HepG2 (cell line): Measurements from ENCODE around the gene OXLD1. TPM values are rescaled to one million over a fixed set of nuclear protein-coding genes. Genes with fewer than 3 reads are reported as not detected.

ENCODE experiments used
- ATM ChIP-seq: fragments of 450-650 bp; IDR thresholded peaks from 2 replicates; pipeline ENCODE4 v1.7.1; 2017; ENCODE audit warnings: mild to moderate bottlenecking, borderline replicate concordance
- CTCF ChIP-seq: sonication (generic); formaldehyde crosslinking; IDR thresholded peaks from 2 replicates; pipeline ENCODE4 v1.5.0; 2020; ENCODE audit warnings: mild to moderate bottlenecking, missing genetic modification reagents, moderate library complexity
- GPN1 ChIP-seq: sonication (generic); formaldehyde crosslinking; IDR thresholded peaks from 2 replicates; pipeline ENCODE4 v1.5.1; 2020; ENCODE audit warnings: missing genetic modification reagents, borderline replicate concordance
- MAZ ChIP-seq, 2 experiments: sonication (generic) in 1 of 2; formaldehyde crosslinking in 1 of 2; IDR thresholded peaks; 2 replicates each; pipeline versions ENCODE4 v1.5.0 to v1.6.1; 2012 to 2020; ENCODE audit warnings: low read depth in 2 of 2, mild to moderate bottlenecking in 2 of 2, borderline replicate concordance in 1 of 2, improper control_type of control experiment in 1 of 2, low read length in 1 of 2, missing genetic modification reagents in 1 of 2, moderate library complexity in 1 of 2
- MIXL1 ChIP-seq: IDR thresholded peaks from 2 replicates; pipeline ENCODE4 v1.6.1; 2016
- MXD1 ChIP-seq: sonication (generic); formaldehyde crosslinking; IDR thresholded peaks from 2 replicates; pipeline ENCODE4 v1.4.0; 2020; ENCODE audit warnings: mild to moderate bottlenecking, missing genetic modification reagents
- MYPOP ChIP-seq: sonication (generic); formaldehyde crosslinking; IDR thresholded peaks from 2 replicates; pipeline ENCODE4 v1.8.1; 2023; ENCODE audit warnings: mild to moderate bottlenecking, moderate library complexity, missing genetic modification reagents
- NRL ChIP-seq: sonication (generic); formaldehyde crosslinking; IDR thresholded peaks from 2 replicates; pipeline ENCODE4 v1.5.0; 2020; ENCODE audit warnings: missing genetic modification reagents, mild to moderate bottlenecking, moderate library complexity, borderline replicate concordance
- PITX1 ChIP-seq: sonication (generic); formaldehyde crosslinking; IDR thresholded peaks from 2 replicates; pipeline ENCODE4 v1.5.1; 2020; ENCODE audit warnings: mild to moderate bottlenecking, missing genetic modification reagents
- SP1 ChIP-seq, 2 experiments: fragments of 450-650 bp in 1 of 2; sonication (generic) in 1 of 2; formaldehyde crosslinking in 1 of 2; IDR thresholded peaks; 2 replicates each; pipeline versions ENCODE4 v1.4.0 to v1.6.1; 2016 to 2020; ENCODE audit warnings: missing genetic modification reagents in 1 of 2
- STAG1 ChIP-seq: sonication (generic); formaldehyde crosslinking; IDR thresholded peaks from 2 replicates; pipeline ENCODE4 v1.4.0; 2020; ENCODE audit warnings: missing genetic modification reagents
- TAF15 ChIP-seq: fragments of 200-400 bp; formaldehyde crosslinking; IDR thresholded peaks from one replicate; pipeline ENCODE4 v1.6.1; 2018; ENCODE audit warnings: mild to moderate bottlenecking, low read depth, low read length; ENCODE audit not compliant: poor library complexity, severe bottlenecking
- USF2 ChIP-seq, 2 experiments: sonication (generic) in 1 of 2; formaldehyde crosslinking in 1 of 2; IDR thresholded peaks; 2 replicates each; pipeline versions ENCODE4 v1.5.1 to v1.6.1; 2011 to 2020; ENCODE audit warnings: borderline replicate concordance in 1 of 2, low read depth in 1 of 2, low read length in 1 of 2, mild to moderate bottlenecking in 1 of 2, missing genetic modification reagents in 1 of 2, moderate library complexity in 1 of 2
- YY1 ChIP-seq: IDR thresholded peaks from 2 replicates; pipeline ENCODE4 v1.6.1; 2011; ENCODE audit warnings: low read length, low read depth, moderate library complexity, mild to moderate bottlenecking; ENCODE audit not compliant: insufficient read depth, insufficient replicate concordance
- ZFX ChIP-seq: sonication (generic); formaldehyde crosslinking; IDR thresholded peaks from 2 replicates; pipeline ENCODE4 v1.4.0; 2020; ENCODE audit warnings: mild to moderate bottlenecking, low read depth, missing genetic modification reagents, moderate library complexity
- ZNF253 ChIP-seq: sonication (generic); formaldehyde crosslinking; IDR thresholded peaks from 2 replicates; pipeline ENCODE4 v1.8.0; 2022; ENCODE audit warnings: mild to moderate bottlenecking, missing genetic modification reagents, borderline replicate concordance
- ZNF740 ChIP-seq: sonication (generic); formaldehyde crosslinking; IDR thresholded peaks from 2 replicates; pipeline ENCODE4 v1.4.0; 2020; ENCODE audit warnings: missing genetic modification reagents
- ZNF747 ChIP-seq: sonication (generic); formaldehyde crosslinking; IDR thresholded peaks from 2 replicates; pipeline ENCODE4 v1.8.1; 2023; ENCODE audit warnings: missing genetic modification reagents, mild to moderate bottlenecking, borderline replicate concordance
- ZNF775 ChIP-seq: sonication (generic); formaldehyde crosslinking; IDR thresholded peaks from 2 replicates; pipeline ENCODE4 v1.4.0; 2020; ENCODE audit warnings: missing genetic modification reagents, mild to moderate bottlenecking, moderate library complexity, borderline replicate concordance
- ZSCAN12 ChIP-seq: sonication (generic); formaldehyde crosslinking; IDR thresholded peaks from 2 replicates; pipeline ENCODE4 v1.9.0; 2021; ENCODE audit warnings: mild to moderate bottlenecking, missing genetic modification reagents
- polyA plus RNA-seq, 8 experiments: library from polyadenylated mRNA; depleted of rRNA in 3 of 8; stranded (reverse) in 7 of 8; unstranded in 1 of 8; fragments of >200 nt; fragmentation: Illumina TruSeq in 4 of 8; extraction: Trizol in 4 of 8; gene quantifications; 2 replicates each; pipeline versions ENCODE4 v1.2.1 to v1.2.3, GENCODE V29; 2011 to 2016; ENCODE audit warnings: low read depth in 4 of 8, missing spikeins in 1 of 8, mixed read lengths in 1 of 8; ENCODE audit not compliant: insufficient read depth in 1 of 8
- total RNA-seq, 5 experiments: library from RNA; depleted of rRNA; stranded (reverse); fragments of >200 nt; fragmentation: Illumina TruSeq; extraction: Trizol; gene quantifications; 2 replicates each; pipeline ENCODE4 v1.2.3, GENCODE V29; 2016; ENCODE audit warnings: low read depth in 1 of 5

The OXLD1 gene
- total and polyA plus RNA-seq, 2 of the 13 experiments (the other 11 are each of a cell fraction or from before 2014, with no cell fraction given): 27.1 to 37.5 TPM

GRCh38 chr17:81712468-81713003 is 46.1 kb upstream of the OXLD1 start (continued):
- peak; percentile 63 for TF ChIP-seq CTCF
- 0 out of 2 replicates have a peak, but pooled peaks have one; percentile 18 for TF ChIP-seq MXD1 (CRISPR knock-in tag)
- peak; percentile 42; the same call in 1 of the 2 replicates for TF ChIP-seq STAG1 (CRISPR knock-in tag)
- no peak; the same call in 1 of the 2 replicates for TF ChIP-seq MAZ (IDR thresholded peaks at IDR 0.05; ENCODE audit: borderline replicate concordance, low read depth, low read length)
- TF ChIP-seq MAZ (CRISPR knock-in tag; IDR thresholded peaks at IDR 0.05; ENCODE audit: low read depth): peak; percentile 28; the same call in 1 of the 2 replicates
- no peak for TF ChIP-seq TAF15
- TF ChIP-seq ZNF253 (CRISPR knock-in tag): peak; percentile 69; the same call in 1 of the 2 replicates
- TF ChIP-seq YY1: no peak
- TF ChIP-seq ZFX: peak; percentile 11
- peak; percentile 52; the same call in 1 of the 2 replicates for TF ChIP-seq MYPOP (CRISPR knock-in tag)
- 0 out of 2 replicates have a peak, but pooled peaks have one; percentile 36 for TF ChIP-seq ZNF775 (CRISPR knock-in tag)
- peak; percentile 49; the same call in 1 of the 2 replicates for TF ChIP-seq PITX1
- 0 out of 2 replicates have a peak, but pooled peaks have one; percentile 10 for TF ChIP-seq MIXL1 (CRISPR knock-in tag)
- no peak for TF ChIP-seq SP1 (IDR thresholded peaks at IDR 0.05)
- 0 out of 2 replicates have a peak, but pooled peaks have one; percentile 3 for TF ChIP-seq SP1 (CRISPR knock-in tag; IDR thresholded peaks at IDR 0.05)
- 0 out of 2 replicates have a peak, but pooled peaks have one; percentile 26 for TF ChIP-seq ZNF747 (CRISPR knock-in tag)
- no peak for TF ChIP-seq USF2 (IDR thresholded peaks at IDR 0.05; ENCODE audit: low read depth, low read length)
- no peak for TF ChIP-seq USF2 (CRISPR knock-in tag; IDR thresholded peaks at IDR 0.05; ENCODE audit: borderline replicate concordance)
- 0 out of 2 replicates have a peak, but pooled peaks have one; percentile 50 for TF ChIP-seq ZSCAN12 (CRISPR knock-in tag)
- no peak for TF ChIP-seq ATM
- TF ChIP-seq ZNF740 (CRISPR knock-in tag): 0 out of 2 replicates have a peak, but pooled peaks have one; percentile 35
- 0 out of 2 replicates have a peak, but pooled peaks have one; percentile 56 for TF ChIP-seq NRL (CRISPR knock-in tag)
- no peak for TF ChIP-seq GPN1
